Embryonic facial prominence (tissue), 1 donor: ENCODE results near the gene MCM3AP.
"Not testable (repeated sequence)": the region's sequence is repeated elsewhere in the genome, so short reads cannot be mapped to it uniquely, and the experiment has no call there.

Experiments
- DNase-seq: peaks from one replicate; pipeline ENCODE4 v3.0.0-alpha.2; 2016; ENCODE audit errors: extremely low spot score

MCM3AP gene

GRCh38 chr21:46243960-46244361 is 41.5 kb downstream of the MCM3AP start:
- DNase-seq, result no peak

GRCh38 chr21:46243325-46243724 is 42.1 kb downstream of the MCM3AP start:
- DNase-seq, result no peak

- DNase-seq, result not testable (repeated sequence)
These were observed 43.8 kb downstream of the MCM3AP start for GRCh38 chr21:46241577-46241976.

GRCh38 chr21:46239817-46240325 is 45.5 kb downstream of the MCM3AP start:
- no peak for DNase-seq

GRCh38 chr21:46237474-46237873 is 47.9 kb downstream of the MCM3AP start:
- DNase-seq, result no peak

- DNase-seq, result no peak
These were observed 50.9 kb downstream of the MCM3AP start for GRCh38 chr21:46234436-46234950.

GRCh38 chr21:46229923-46230260 is 55.5 kb downstream of the MCM3AP start:
- DNase-seq, result no peak

- peak; percentile 11 for DNase-seq
These were observed 56.1 kb downstream of the MCM3AP start for GRCh38 chr21:46229133-46229922.

- DNase-seq, result peak; percentile 85
These were observed 56.9 kb downstream of the MCM3AP start, which contains the start of gene LSS for GRCh38 chr21:46228345-46229051. Gene LSS (minus strand): TSS chr21:46228774. CDS start chr21:46228745, 29 bp downstream.

GRCh38 chr21:46227811-46228344 is 57.5 kb downstream of the MCM3AP start:
- DNase-seq, result no peak

GRCh38 chr21:46226920-46227599 is 58.4 kb downstream of the MCM3AP start:
- no peak for DNase-seq

GRCh38 chr21:46226146-46226545 is 59.3 kb downstream of the MCM3AP start:
- DNase-seq, result no peak

GRCh38 chr21:46223661-46224060 is 61.8 kb downstream of the MCM3AP start:
- DNase-seq, result not testable (repeated sequence)

- no peak for DNase-seq
These were observed 62.2 kb downstream of the MCM3AP start for GRCh38 chr21:46223217-46223616.

- DNase-seq, result no peak
These were observed 62.8 kb downstream of the MCM3AP start for GRCh38 chr21:46222436-46223116.

- no peak for DNase-seq
These were observed 63.6 kb downstream of the MCM3AP start for GRCh38 chr21:46221664-46222435.

GRCh38 chr21:46220847-46221246 is 64.6 kb downstream of the MCM3AP start:
- no peak for DNase-seq

GRCh38 chr21:46220275-46220810 is 65.1 kb downstream of the MCM3AP start:
- DNase-seq, result no peak

GRCh38 chr21:46219591-46220239 is 65.7 kb downstream of the MCM3AP start:
- no peak for DNase-seq
